Naive thymus-derived CD4-positive, alpha-beta T cell (primary cell): Measurements from ENCODE around the gene NHP2. TPM values are rescaled to one million over a fixed set of nuclear protein-coding genes. Genes with fewer than 3 reads are reported as not detected.
A peak's percentile ranks its signal among the peaks of the same experiment; 100 is the strongest.
"Not testable (repeated sequence)": the region's sequence is repeated elsewhere in the genome, so short reads cannot be mapped to it uniquely, and the experiment has no call there.

ENCODE experiments used
- ATAC-seq: fragments of 150-1000 bp; cut with Tn5 transposase; 2 replicates; pipeline ENCODE4 v1.10.0; 2021; ENCODE audit warnings: mild to moderate bottlenecking, moderate library complexity
- CTCF ChIA-PET: fragments of 350-600 bp; sonication (Branson Sonifier 250); formaldehyde crosslinking; loops from one replicate; lab custom pipeline; 2021; ENCODE audit warnings: antibody characterized with exemption; lab: Charles Lee
- POLR2A ChIA-PET: fragments of 350-600 bp; sonication (Branson Sonifier 250); formaldehyde crosslinking; loops from one replicate; lab custom pipeline; 2021; ENCODE audit warnings: antibody characterized with exemption, inconsistent platforms; lab: Charles Lee
- DNase-seq, 9 donors: peaks; one replicate each; pipeline versions ENCODE4 v3.0.0 to v3.0.0-alpha.2; 2020 to 2022; ENCODE audit warnings: mixed read lengths in 1 of 9
- H3K27ac ChIP-seq: one replicate; pipeline ENCODE4 v1.7.0; 2013; ENCODE audit warnings: mild to moderate bottlenecking, low read depth, low read length, moderate library complexity
- H3K27me3 ChIP-seq, 2 donors: one replicate each; pipeline ENCODE4 v1.7.0; 2013; ENCODE audit warnings: low read length in 2 of 2, mild to moderate bottlenecking in 2 of 2, moderate library complexity in 2 of 2; ENCODE audit not compliant: control insufficient read depth in 2 of 2, insufficient read depth in 2 of 2
- H3K36me3 ChIP-seq, 3 experiments: 1 replicate in 2 of 3; 2 replicates in 1 of 3; pipeline ENCODE4 v1.7.0; 2013; ENCODE audit warnings: low read length in 3 of 3, mild to moderate bottlenecking in 3 of 3, moderate library complexity in 1 of 3; ENCODE audit not compliant: insufficient read depth in 3 of 3, control insufficient read depth in 2 of 3
- H3K4me1 ChIP-seq, 2 donors: one replicate each; pipeline ENCODE4 v1.7.0; 2013; ENCODE audit warnings: low read length in 2 of 2, mild to moderate bottlenecking in 2 of 2, moderate library complexity in 1 of 2; ENCODE audit not compliant: control insufficient read depth in 2 of 2, insufficient read depth in 2 of 2
- H3K4me3 ChIP-seq: 2 replicates; pipeline ENCODE4 v1.7.0; 2013; ENCODE audit warnings: mild to moderate bottlenecking, low read length
- H3K9me3 ChIP-seq, 3 experiments: 1 replicate in 2 of 3; 2 replicates in 1 of 3; pipeline ENCODE4 v1.7.0; 2013; ENCODE audit warnings: low read length in 3 of 3; ENCODE audit not compliant: control insufficient read depth in 2 of 3
- H3K27ac Mint-ChIP-seq, 9 donors: one replicate each; pipeline ENCODE4 v1.8.0; 2020 to 2022; ENCODE audit warnings: mixed read lengths in 9 of 9, mild to moderate bottlenecking in 8 of 9, moderate library complexity in 5 of 9, inconsistent platforms in 2 of 9
- H3K27me3 Mint-ChIP-seq, 5 donors: one replicate each; pipeline ENCODE4 v1.8.0; 2021 to 2022; ENCODE audit warnings: mixed read lengths in 5 of 5, mild to moderate bottlenecking in 1 of 5
- H3K36me3 Mint-ChIP-seq, 5 donors: one replicate each; pipeline ENCODE4 v1.8.0; 2020 to 2022; ENCODE audit warnings: mixed read lengths in 5 of 5, mild to moderate bottlenecking in 3 of 5, inconsistent platforms in 1 of 5
- H3K4me1 Mint-ChIP-seq, 7 donors: one replicate each; pipeline ENCODE4 v1.8.0; 2020 to 2022; ENCODE audit warnings: mixed read lengths in 7 of 7, mild to moderate bottlenecking in 3 of 7, inconsistent platforms in 1 of 7
- H3K4me3 Mint-ChIP-seq, 10 donors: one replicate each; pipeline ENCODE4 v1.8.0; 2020 to 2022; ENCODE audit warnings: mild to moderate bottlenecking in 10 of 10, mixed read lengths in 10 of 10, moderate library complexity in 6 of 10, inconsistent platforms in 2 of 10
- H3K9me3 Mint-ChIP-seq, 11 donors: one replicate each; pipeline ENCODE4 v1.8.0; 2020 to 2022; ENCODE audit warnings: mixed read lengths in 11 of 11, mild to moderate bottlenecking in 4 of 11, inconsistent platforms in 1 of 11, moderate library complexity in 1 of 11
- intact Hi-C, 2 donors: fragments of 100-400 bp; cut with micrococcal nuclease; formaldehyde crosslinking; loops; one replicate each; pipeline ENCODE4 v1.15.1; 2023
- polyA plus RNA-seq, 2 donors: library from polyadenylated mRNA; unstranded; fragments of 300-500 nt; fragmentation: Illumina TruSeq; gene quantifications; one replicate each; pipeline ENCODE4 v1.2.3, GENCODE V29; 2021
- total RNA-seq, 6 experiments: library from RNA in 5 of 6; stranded (reverse) in 5 of 6; gene quantifications; 1 replicate in 5 of 6; 2 replicates in 1 of 6; pipeline ENCODE4 v1.2.3 and lab custom pipeline; 2021 to 2026

NHP2 gene
- total and polyA plus RNA-seq, 7 experiments from 2014 or later = 50.5 to 231 (median 78.6) TPM

GRCh38 chr5:178198706-178199105 is 45.0 kb upstream of the NHP2 start:
- POLR2A ChIA-PET = no interaction called here
- H3K4me3 Mint-ChIP-seq = no peak overlapping the region
- H3K4me1 Mint-ChIP-seq = peaks cover 0 to 12% (median 5%) of the 10 kb centered on the region in 7 donors

GRCh38 chr5:178198151-178198550 is 44.5 kb upstream of the NHP2 start:
- H3K4me3 Mint-ChIP-seq, H3K4me3 ChIP-seq, DNase-seq, H3K27me3 ChIP-seq, POLR2A ChIA-PET, H3K36me3 ChIP-seq, CTCF ChIA-PET, H3K9me3 Mint-ChIP-seq, ATAC-seq, H3K36me3 Mint-ChIP-seq, H3K9me3 ChIP-seq, intact Hi-C loops, H3K27ac Mint-ChIP-seq, H3K27ac ChIP-seq: not testable (repeated sequence)
- H3K27me3 Mint-ChIP-seq = peaks cover 4 to 18% (median 5%) of the 10 kb centered on the region in 5 donors
- H3K4me1 Mint-ChIP-seq = peaks cover 4 to 18% (median 9%) of the 10 kb centered on the region in 7 donors
- peaks cover 0 to 13% of the 10 kb centered on the region in 2 donors for H3K4me1 ChIP-seq

More at GRCh38 chr5:178198706-178199105, 45.0 kb upstream of the NHP2 start:
- H3K4me3 ChIP-seq = no peak overlapping the region
- H3K27me3 ChIP-seq = peaks cover 0 to 6% of the 10 kb centered on the region in 2 donors
- no peak for ATAC-seq
- H3K4me1 ChIP-seq = peaks cover 0 to 8% of the 10 kb centered on the region in 2 donors
- no peaks in the 10 kb centered on the region for H3K36me3 ChIP-seq
- DNase-seq = no peak
- Mint-ChIP-seq H3K27me3 (peaks cover 0 to 14% (median 0%) of the 10 kb centered on the region in 5 donors), H3K27ac (no peak overlapping the region), H3K36me3 (no peaks in the 10 kb centered on the region), H3K9me3 (peaks cover 0 to 1% (median 0%) of the 10 kb centered on the region in 11 donors)
- H3K9me3 ChIP-seq = no peaks in the 10 kb centered on the region
- H3K27ac ChIP-seq = no peak overlapping the region
- CTCF ChIA-PET = no interaction called here
- intact Hi-C loops = no loop called here

- Histone ChIP-seq H3K9me3 (no peaks in the 10 kb centered on the region), H3K36me3 (no peaks in the 10 kb centered on the region), H3K4me1 (peaks cover 0 to 19% of the 10 kb centered on the region in 2 donors), H3K27ac (no peak overlapping the region), H3K27me3 (peaks cover 0 to 6% of the 10 kb centered on the region in 2 donors), H3K4me3 (no peak overlapping the region)
- Mint-ChIP-seq H3K27ac (no peak overlapping the region), H3K36me3 (no peaks in the 10 kb centered on the region), H3K4me3 (no peak overlapping the region), H3K9me3 (peaks cover 0 to 2% (median 0%) of the 10 kb centered on the region in 11 donors), H3K27me3 (peaks cover 4 to 27% (median 13%) of the 10 kb centered on the region in 5 donors), H3K4me1 (peaks cover 4 to 22% (median 11%) of the 10 kb centered on the region in 7 donors)
- ChIA-PET POLR2A (interaction anchor here (1.2 kb wide), 1 partner anchor 9 kb away, joined by 5 read pairs; no protein-coding TSS in a partner anchor), CTCF (interaction anchor here (0.7 kb wide), 1 partner anchor 120 kb away, joined by 3 read pairs; no protein-coding TSS in a partner anchor)
- no peak for DNase-seq
- intact Hi-C loops = no loop called here
- ATAC-seq = no peak
These were observed 43.3 kb upstream of the NHP2 start for GRCh38 chr5:178196986-178197385.

- H3K4me3 ChIP-seq = no peak overlapping the region
- CTCF ChIA-PET = interaction anchor here (0.7 kb wide), 1 partner anchor 120 kb away, joined by 3 read pairs; no protein-coding TSS in a partner anchor
- peaks cover 0 to 19% of the 10 kb centered on the region in 2 donors for H3K4me1 ChIP-seq
- no peak overlapping the region for H3K4me3 Mint-ChIP-seq
- intact Hi-C loops = no loop called here
- H3K9me3 ChIP-seq = no peaks in the 10 kb centered on the region
- peaks cover 4 to 29% (median 13%) of the 10 kb centered on the region in 5 donors for H3K27me3 Mint-ChIP-seq
- peaks cover 4 to 22% (median 11%) of the 10 kb centered on the region in 7 donors for H3K4me1 Mint-ChIP-seq
- H3K36me3 Mint-ChIP-seq = no peaks in the 10 kb centered on the region
- peaks cover 0 to 2% (median 0%) of the 10 kb centered on the region in 11 donors for H3K9me3 Mint-ChIP-seq
- no peak for DNase-seq
- peaks cover 0 to 6% of the 10 kb centered on the region in 2 donors for H3K27me3 ChIP-seq
- no peak for ATAC-seq
- H3K36me3 ChIP-seq = no peaks in the 10 kb centered on the region
- H3K27ac ChIP-seq = no peak overlapping the region
- no peak overlapping the region for H3K27ac Mint-ChIP-seq
- POLR2A ChIA-PET = interaction anchor here (1.2 kb wide), 1 partner anchor 10 kb away, joined by 5 read pairs; no protein-coding TSS in a partner anchor
These were observed 42.7 kb upstream of the NHP2 start for GRCh38 chr5:178196281-178196812.

- no peaks in the 10 kb centered on the region for H3K36me3 ChIP-seq
- Mint-ChIP-seq H3K9me3 (peaks cover 0 to 2% (median 0%) of the 10 kb centered on the region in 11 donors), H3K4me3 (no peak overlapping the region), H3K36me3 (no peaks in the 10 kb centered on the region), H3K27me3 (peaks cover 4 to 34% (median 13%) of the 10 kb centered on the region in 5 donors), H3K27ac (no peak overlapping the region), H3K4me1 (peaks cover 4 to 22% (median 11%) of the 10 kb centered on the region in 7 donors)
- no peak overlapping the region for H3K4me3 ChIP-seq
- intact Hi-C loops = no loop called here
- H3K27me3 ChIP-seq = peaks cover 0 to 6% of the 10 kb centered on the region in 2 donors
- DNase-seq = no peak
- H3K4me1 ChIP-seq = peaks cover 0 to 19% of the 10 kb centered on the region in 2 donors
- ATAC-seq = peak; percentile 62
- no peaks in the 10 kb centered on the region for H3K9me3 ChIP-seq
- H3K27ac ChIP-seq = no peak overlapping the region
- POLR2A ChIA-PET = interaction anchor here (1.5 kb wide), 1 partner anchor 10 kb away, joined by 3 read pairs; the partner anchor contains the start of gene HNRNPAB
- CTCF ChIA-PET = no interaction called here
These were observed 40.3 kb upstream of the NHP2 start for GRCh38 chr5:178194026-178194425.

- H3K9me3 Mint-ChIP-seq = peaks cover 0 to 2% (median 0%) of the 10 kb centered on the region in 11 donors
- H3K9me3 ChIP-seq = no peaks in the 10 kb centered on the region
- H3K4me3 Mint-ChIP-seq = peak overlapping the region in 1 of 10 donors; percentile 53
- no peaks in the 10 kb centered on the region for H3K36me3 Mint-ChIP-seq
- H3K36me3 ChIP-seq = no peaks in the 10 kb centered on the region
- peaks cover 0 to 6% of the 10 kb centered on the region in 2 donors for H3K27me3 ChIP-seq
- peaks cover 4 to 22% (median 11%) of the 10 kb centered on the region in 7 donors for H3K4me1 Mint-ChIP-seq
- peaks cover 0 to 19% of the 10 kb centered on the region in 2 donors for H3K4me1 ChIP-seq
- H3K27me3 Mint-ChIP-seq = peaks cover 8 to 34% (median 13%) of the 10 kb centered on the region in 5 donors
- ATAC-seq (peak; percentile 24), DNase-seq (no peak)
- intact Hi-C loops = no loop called here
- no peak overlapping the region for H3K27ac Mint-ChIP-seq
- ChIA-PET POLR2A (interaction anchor here (0.7 to 1.5 kb wide), 2 partner anchors 9 to 11 kb away, joined by 3 read pairs; partner anchors contain the start of gene HNRNPAB), CTCF (no interaction called here)
- H3K4me3 ChIP-seq = no peak overlapping the region
- H3K27ac ChIP-seq = no peak overlapping the region
These were observed 39.6 kb upstream of the NHP2 start for GRCh38 chr5:178193251-178193809.
